Activated naive CD4-positive, alpha-beta T cell treated with anti-CD3 and anti-CD28 coated beads, Interleukin-2, amount 10 ng/mL, durations not matched to agents 7 days and 5 days (primary cell): ENCODE results near the gene MICAL3.
A peak's percentile ranks its signal among the peaks of the same experiment; 100 is the strongest.

Experiments used
- CTCF ChIA-PET: fragments of 350-600 bp; sonication (Branson Sonifier 250); formaldehyde crosslinking; loops from one replicate; lab custom pipeline; 2021; ENCODE audit warnings: antibody characterized with exemption; lab: Charles Lee
- DNase-seq: peaks from one replicate; pipeline ENCODE4 v3.0.0-alpha.2; 2020
- H3K27ac Mint-ChIP-seq: one replicate; pipeline ENCODE4 v1.8.0; 2021; ENCODE audit warnings: mild to moderate bottlenecking, moderate library complexity, mixed read lengths
- H3K27me3 Mint-ChIP-seq: one replicate; pipeline ENCODE4 v1.8.0; 2021; ENCODE audit warnings: mild to moderate bottlenecking, mixed read lengths
- H3K36me3 Mint-ChIP-seq: one replicate; pipeline ENCODE4 v1.8.0; 2021; ENCODE audit warnings: mixed read lengths
- H3K4me1 Mint-ChIP-seq: one replicate; pipeline ENCODE4 v1.8.0; 2021; ENCODE audit warnings: mixed read lengths
- H3K4me3 Mint-ChIP-seq: one replicate; pipeline ENCODE4 v1.8.0; 2021; ENCODE audit warnings: mild to moderate bottlenecking, moderate library complexity, mixed read lengths
- H3K9me3 Mint-ChIP-seq: one replicate; pipeline ENCODE4 v1.8.0; 2021; ENCODE audit warnings: mixed read lengths

MICAL3 gene

GRCh38 chr22:17974087-17974486, 50.3 kb downstream of the MICAL3 start:
- DNase-seq, result no peak
- no peak overlapping the region for H3K27ac Mint-ChIP-seq
- H3K36me3 Mint-ChIP-seq, result no peaks in the 10 kb centered on the region
- CTCF ChIA-PET, result no interaction called here
- H3K27me3 Mint-ChIP-seq, result no peaks in the 10 kb centered on the region
- H3K4me1 Mint-ChIP-seq, result peaks cover 2% of the 10 kb centered on the region
- H3K9me3 Mint-ChIP-seq, result no peaks in the 10 kb centered on the region
- no peak overlapping the region for H3K4me3 Mint-ChIP-seq

DNA sequence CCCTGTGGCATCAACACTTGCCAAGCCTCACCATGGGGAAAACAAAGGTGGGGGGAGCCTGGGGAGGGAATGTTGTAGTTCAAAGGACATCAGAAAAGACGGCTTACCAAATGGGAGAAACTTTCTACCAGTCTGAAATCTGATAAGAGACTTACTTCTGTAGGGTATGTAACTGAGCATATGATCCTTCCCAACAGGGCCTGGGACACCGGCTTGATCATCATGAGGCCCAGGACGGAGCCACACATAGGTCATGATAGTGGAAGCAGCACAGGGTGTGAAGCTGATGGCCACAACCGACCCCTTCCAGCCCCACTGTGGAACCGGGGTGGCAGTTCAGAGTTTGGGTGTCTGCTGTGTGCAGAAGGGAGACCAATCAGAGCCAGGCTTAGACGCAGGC, 51.1 kb downstream of the MICAL3 start:
- Mint-ChIP-seq H3K36me3 (no peaks in the 10 kb centered on the region), H3K4me1 (peaks cover 2% of the 10 kb centered on the region)
- CTCF ChIA-PET, result no interaction called here

GRCh38 chr22:17972385-17973191, 51.8 kb downstream of the MICAL3 start:
- Mint-ChIP-seq H3K9me3 (no peaks in the 10 kb centered on the region), H3K4me1 (peaks cover 2% of the 10 kb centered on the region), H3K36me3 (no peaks in the 10 kb centered on the region), H3K4me3 (no peak overlapping the region), H3K27ac (peak overlapping the region; percentile 50), H3K27me3 (no peaks in the 10 kb centered on the region)
- DNase-seq, result no peak
- CTCF ChIA-PET, result no interaction called here

More for the DNA sequence above, 51.1 kb downstream of the MICAL3 start:
- H3K27me3 Mint-ChIP-seq, result no peaks in the 10 kb centered on the region
- no peaks in the 10 kb centered on the region for H3K9me3 Mint-ChIP-seq
- H3K4me3 Mint-ChIP-seq, result no peak overlapping the region
- DNase-seq, result no peak
- no peak overlapping the region for H3K27ac Mint-ChIP-seq

GRCh38 chr22:17971711-17972110, 52.6 kb downstream of the MICAL3 start:
- H3K4me3 Mint-ChIP-seq, result no peak overlapping the region
- CTCF ChIA-PET, result no interaction called here
- H3K27ac Mint-ChIP-seq, result no peak overlapping the region
- no peak for DNase-seq
- peaks cover 2% of the 10 kb centered on the region for H3K4me1 Mint-ChIP-seq
- no peaks in the 10 kb centered on the region for H3K36me3 Mint-ChIP-seq
- H3K9me3 Mint-ChIP-seq, result no peaks in the 10 kb centered on the region
- H3K27me3 Mint-ChIP-seq, result no peaks in the 10 kb centered on the region

DNA sequence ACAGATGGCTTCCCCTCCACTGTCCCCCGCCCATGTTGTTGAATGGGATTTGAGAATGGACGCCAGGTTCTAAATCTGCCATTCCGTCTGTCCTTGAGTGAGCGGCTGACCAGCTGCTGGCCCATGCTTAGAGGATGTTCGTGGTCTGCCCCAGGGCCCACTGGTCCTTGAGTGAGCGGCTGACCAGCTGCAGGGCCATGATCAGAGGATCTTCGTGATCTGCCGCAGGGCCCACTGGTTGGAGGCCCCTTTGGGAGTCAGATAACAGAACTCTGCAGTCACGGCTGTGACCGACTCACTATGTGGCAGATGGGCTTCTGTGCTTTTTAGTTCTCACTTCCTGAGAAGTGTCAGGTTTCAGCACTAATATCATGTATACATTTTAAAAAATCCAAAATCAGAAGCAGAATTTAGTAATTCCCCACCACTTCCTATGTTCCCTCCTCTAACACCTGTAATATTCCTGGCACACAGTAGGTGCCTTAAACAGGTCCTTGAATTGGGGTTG, 54.1 kb downstream of the MICAL3 start:
- Mint-ChIP-seq H3K36me3 (no peaks in the 10 kb centered on the region), H3K4me3 (no peak overlapping the region), H3K27ac (no peak overlapping the region), H3K27me3 (no peaks in the 10 kb centered on the region), H3K4me1 (peaks cover 7% of the 10 kb centered on the region), H3K9me3 (no peaks in the 10 kb centered on the region)
- CTCF ChIA-PET, result no interaction called here
- no peak for DNase-seq

GRCh38 chr22:17969701-17970113, 54.7 kb downstream of the MICAL3 start:
- no peaks in the 10 kb centered on the region for H3K36me3 Mint-ChIP-seq
- H3K27ac Mint-ChIP-seq, result no peak overlapping the region
- H3K4me1 Mint-ChIP-seq, result peaks cover 6% of the 10 kb centered on the region
- no peak overlapping the region for H3K4me3 Mint-ChIP-seq
- CTCF ChIA-PET, result no interaction called here
- H3K27me3 Mint-ChIP-seq, result no peaks in the 10 kb centered on the region
- no peaks in the 10 kb centered on the region for H3K9me3 Mint-ChIP-seq
- no peak for DNase-seq

DNA sequence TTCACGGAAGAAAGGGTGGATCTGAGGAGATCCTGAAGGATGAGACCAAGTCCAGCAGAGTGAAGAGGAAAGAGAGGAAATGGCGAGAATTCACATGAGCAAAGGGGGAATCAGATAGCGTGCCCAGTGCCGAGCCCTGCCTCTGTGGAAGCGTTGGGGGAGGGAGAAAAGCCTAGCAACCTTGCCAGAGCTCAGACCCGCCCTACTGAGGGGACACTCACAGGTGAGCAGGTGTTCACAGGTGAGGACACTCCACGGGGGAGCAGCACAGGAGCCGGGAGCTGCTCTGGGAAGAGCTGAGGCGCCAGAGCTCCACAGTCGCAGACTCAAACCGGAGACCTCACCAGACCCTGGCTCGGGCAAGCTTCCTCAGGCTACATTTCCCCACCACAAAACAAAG, 56.2 kb downstream of the MICAL3 start:
- Mint-ChIP-seq H3K4me1 (peaks cover 6% of the 10 kb centered on the region), H3K27ac (no peak overlapping the region), H3K27me3 (no peaks in the 10 kb centered on the region), H3K4me3 (no peak overlapping the region), H3K36me3 (no peaks in the 10 kb centered on the region), H3K9me3 (no peaks in the 10 kb centered on the region)
- CTCF ChIA-PET, result no interaction called here
- DNase-seq, result no peak

- H3K4me3 Mint-ChIP-seq, result no peak overlapping the region
- no peaks in the 10 kb centered on the region for H3K27me3 Mint-ChIP-seq
- CTCF ChIA-PET, result no interaction called here
- no peaks in the 10 kb centered on the region for H3K36me3 Mint-ChIP-seq
- no peak overlapping the region for H3K27ac Mint-ChIP-seq
- no peaks in the 10 kb centered on the region for H3K9me3 Mint-ChIP-seq
- H3K4me1 Mint-ChIP-seq, result peaks cover 6% of the 10 kb centered on the region
- no peak for DNase-seq
These were observed 58.0 kb downstream of the MICAL3 start for GRCh38 chr22:17966403-17966717.

GRCh38 chr22:17965538-17966402, 58.6 kb downstream of the MICAL3 start:
- CTCF ChIA-PET, result no interaction called here
- no peaks in the 10 kb centered on the region for H3K36me3 Mint-ChIP-seq
- H3K4me3 Mint-ChIP-seq, result no peak overlapping the region
- peaks cover 6% of the 10 kb centered on the region for H3K4me1 Mint-ChIP-seq
- no peak for DNase-seq
- H3K9me3 Mint-ChIP-seq, result no peaks in the 10 kb centered on the region
- no peak overlapping the region for H3K27ac Mint-ChIP-seq
- no peaks in the 10 kb centered on the region for H3K27me3 Mint-ChIP-seq

- Mint-ChIP-seq H3K4me1 (peaks cover 6% of the 10 kb centered on the region), H3K27ac (no peak overlapping the region), H3K9me3 (no peaks in the 10 kb centered on the region), H3K4me3 (no peak overlapping the region), H3K27me3 (no peaks in the 10 kb centered on the region), H3K36me3 (no peaks in the 10 kb centered on the region)
- DNase-seq, result no peak
- CTCF ChIA-PET, result no interaction called here
These were observed 59.7 kb downstream of the MICAL3 start for GRCh38 chr22:17964643-17965042.

DNA sequence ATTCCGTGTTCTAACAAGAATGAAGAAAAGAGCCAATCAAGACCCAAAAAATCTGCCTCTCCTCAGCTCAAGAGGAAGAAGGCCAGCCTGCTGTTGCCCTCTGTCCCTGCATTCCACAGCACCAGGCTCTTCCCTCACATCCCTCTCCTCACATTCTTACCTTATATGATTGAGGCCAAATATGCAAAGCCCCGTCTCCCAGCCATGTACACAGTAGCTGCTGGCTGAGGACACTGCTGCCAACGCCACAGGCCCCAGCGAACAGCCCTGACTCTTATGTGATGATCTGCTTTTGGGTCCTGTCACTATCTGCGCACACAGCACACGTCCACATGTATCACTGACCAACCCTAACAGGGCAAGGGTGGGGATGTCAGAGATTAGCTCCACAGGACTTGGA, 60.2 kb downstream of the MICAL3 start:
- H3K36me3 Mint-ChIP-seq, result no peaks in the 10 kb centered on the region
- no peaks in the 10 kb centered on the region for H3K9me3 Mint-ChIP-seq
- no peak overlapping the region for H3K4me3 Mint-ChIP-seq
- DNase-seq, result no peak
- H3K4me1 Mint-ChIP-seq, result peaks cover 6% of the 10 kb centered on the region
- no peaks in the 10 kb centered on the region for H3K27me3 Mint-ChIP-seq
- CTCF ChIA-PET, result no interaction called here
- no peak overlapping the region for H3K27ac Mint-ChIP-seq

DNA sequence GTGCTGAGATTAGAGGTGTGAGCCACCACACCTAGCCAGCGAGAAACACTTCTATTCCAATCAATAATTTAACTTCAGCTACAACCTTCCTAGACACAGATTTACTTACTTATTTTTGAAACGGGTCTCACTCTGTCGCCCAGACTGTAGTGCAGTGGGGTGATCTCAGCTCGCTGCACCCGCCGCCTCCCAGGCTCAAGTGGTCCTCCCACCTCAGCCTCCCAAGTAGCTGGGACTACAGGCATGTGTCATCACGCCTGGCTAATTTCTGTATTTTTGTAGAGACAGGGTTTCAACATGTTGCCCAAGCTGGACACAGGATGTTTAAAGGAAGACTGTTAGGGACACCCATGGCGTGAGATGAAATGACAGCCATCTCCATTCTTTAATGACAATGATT, 61.3 kb downstream of the MICAL3 start:
- DNase-seq, result no peak
- H3K9me3 Mint-ChIP-seq, result no peaks in the 10 kb centered on the region
- H3K27me3 Mint-ChIP-seq, result no peaks in the 10 kb centered on the region
- H3K4me1 Mint-ChIP-seq, result peaks cover 6% of the 10 kb centered on the region
- H3K4me3 Mint-ChIP-seq, result no peak overlapping the region
- no peaks in the 10 kb centered on the region for H3K36me3 Mint-ChIP-seq
- CTCF ChIA-PET, result no interaction called here
- no peak overlapping the region for H3K27ac Mint-ChIP-seq

GRCh38 chr22:17962168-17962567, 62.2 kb downstream of the MICAL3 start:
- Mint-ChIP-seq H3K9me3 (no peaks in the 10 kb centered on the region), H3K27ac (no peak overlapping the region), H3K36me3 (no peaks in the 10 kb centered on the region), H3K4me1 (peaks cover 6% of the 10 kb centered on the region), H3K4me3 (no peak overlapping the region), H3K27me3 (no peaks in the 10 kb centered on the region)
- no peak for DNase-seq
- CTCF ChIA-PET, result no interaction called here

DNA sequence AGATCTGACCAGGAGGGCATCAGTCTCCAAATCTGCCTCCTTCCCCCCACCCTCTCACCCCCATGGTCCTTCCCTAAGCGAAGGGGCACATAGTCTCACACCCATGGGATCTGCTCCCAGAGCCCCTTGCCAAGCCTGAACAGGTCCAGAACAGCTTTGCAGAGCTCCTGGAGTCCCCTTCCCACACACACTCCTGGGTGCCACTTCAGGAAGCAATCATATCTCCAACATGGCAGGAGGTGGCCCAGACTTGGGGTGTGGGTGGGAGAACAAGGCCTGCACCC, 63.0 kb downstream of the MICAL3 start:
- no peak overlapping the region for H3K4me3 Mint-ChIP-seq
- no peak for DNase-seq
- H3K36me3 Mint-ChIP-seq, result no peaks in the 10 kb centered on the region
- no peaks in the 10 kb centered on the region for H3K27me3 Mint-ChIP-seq
- H3K27ac Mint-ChIP-seq, result no peak overlapping the region
- peaks cover 6% of the 10 kb centered on the region for H3K4me1 Mint-ChIP-seq
- CTCF ChIA-PET, result no interaction called here
- H3K9me3 Mint-ChIP-seq, result no peaks in the 10 kb centered on the region
